NCI-H2029 treated with DMSO at 0.1 percent for 48 hours (cell line): ENCODE measurements around the gene FLVCR1.
"Not testable (repeated sequence)": the region's sequence is repeated elsewhere in the genome, so short reads cannot be mapped to it uniquely, and the experiment has no call there.

Source experiments
- DNase-seq: peaks from one replicate; lab custom pipeline; 2025; lab: John Stamatoyannopoulos, UW

FLVCR1 gene

DNA sequence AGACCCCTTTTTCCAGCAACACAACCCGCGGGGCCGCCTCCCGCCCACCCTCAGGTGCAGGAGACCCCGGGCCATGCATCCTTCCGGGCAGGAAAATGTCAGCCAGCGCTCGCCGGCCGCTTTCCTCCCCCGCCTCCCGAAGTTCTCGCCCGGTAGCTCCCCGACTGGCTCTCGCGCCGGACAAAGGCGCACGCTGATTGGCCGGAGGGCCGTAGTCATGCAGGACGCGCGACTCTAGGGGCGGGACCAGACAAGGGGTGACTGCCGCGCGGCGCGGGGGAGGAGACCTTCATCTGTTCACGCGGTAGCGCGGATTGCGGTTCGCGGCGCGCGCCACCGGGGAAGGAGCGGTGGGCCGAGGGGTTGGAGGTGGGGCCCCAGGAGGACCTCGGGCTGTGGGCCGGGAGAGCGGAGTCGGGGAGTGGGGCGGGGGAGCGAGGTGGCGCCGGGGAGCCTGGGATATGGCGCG lies at the start of gene FLVCR1:
Gene FLVCR1 (plus strand): TSS at position 284 of the 469 bp plus-strand sequence. CDS start 178 bp downstream, at position 462.
- DNase-seq = peak; percentile 46

GRCh38 chr1:212814537-212815334 lies 43.3 kb upstream of the FLVCR1 start:
- no peak for DNase-seq

DNA sequence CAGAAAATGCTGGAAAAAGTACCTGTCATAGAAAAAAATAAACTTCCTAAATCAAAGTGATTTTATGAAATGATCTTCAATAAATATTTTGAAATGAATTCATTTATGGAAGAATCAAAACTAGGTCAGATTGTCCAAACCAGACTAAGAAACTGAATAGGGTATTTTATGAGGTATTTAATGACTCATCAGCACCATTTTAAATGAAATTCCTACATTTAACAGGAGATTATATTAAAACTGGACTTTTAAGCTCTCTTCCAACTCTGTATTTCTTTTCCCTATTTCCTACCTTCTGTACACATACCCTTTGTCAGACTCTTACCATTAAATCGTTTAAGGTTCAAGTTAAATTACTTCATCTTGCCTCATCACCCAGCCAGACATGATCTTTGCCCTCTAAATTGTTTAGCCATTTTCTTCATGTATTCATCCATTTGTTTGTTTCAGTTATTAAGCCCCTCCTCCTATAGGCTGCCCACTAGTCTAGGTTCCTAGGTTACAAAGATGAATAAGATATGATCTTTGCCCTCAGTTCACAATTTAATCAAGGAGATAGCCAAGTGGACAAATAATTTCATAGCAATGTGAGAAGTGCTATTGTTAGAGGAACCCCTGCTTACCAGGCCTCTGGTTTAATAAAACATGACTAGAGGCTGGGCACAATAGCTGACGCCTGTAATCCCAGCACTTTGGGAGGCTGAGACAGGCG lies 41.4 kb upstream of the FLVCR1 start:
- DNase-seq = no peak

- no peak for DNase-seq
Observed at GRCh38 chr1:212819726-212820125, 38.3 kb upstream of the FLVCR1 start.

- DNase-seq = no peak
Observed at GRCh38 chr1:212820969-212821368, 37.1 kb upstream of the FLVCR1 start.

DNA sequence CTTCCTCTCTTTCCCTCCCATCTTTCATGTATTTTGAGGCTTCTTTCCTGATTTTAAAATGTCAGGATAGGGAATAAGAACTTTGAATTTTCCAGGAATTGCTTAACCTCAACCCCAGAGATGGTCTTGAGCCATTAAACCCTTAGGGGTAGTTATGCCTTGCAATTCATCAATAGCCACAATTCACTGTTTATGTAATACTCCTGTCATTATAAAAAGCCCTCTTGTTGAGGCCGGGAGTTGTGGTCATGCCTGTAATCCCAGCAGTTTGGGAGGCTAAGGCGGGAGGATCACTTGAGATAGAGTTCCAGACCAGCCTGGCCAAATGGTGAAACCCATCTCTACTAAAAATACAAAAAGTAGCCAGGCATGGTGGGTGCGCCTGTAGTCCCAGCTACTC lies 35.1 kb upstream of the FLVCR1 start:
- no peak for DNase-seq

GRCh38 chr1:212824201-212824600 lies 33.9 kb upstream of the FLVCR1 start:
- DNase-seq = no peak

- DNase-seq = no peak
Observed at GRCh38 chr1:212825798-212826452, 32.1 kb upstream of the FLVCR1 start.

DNA sequence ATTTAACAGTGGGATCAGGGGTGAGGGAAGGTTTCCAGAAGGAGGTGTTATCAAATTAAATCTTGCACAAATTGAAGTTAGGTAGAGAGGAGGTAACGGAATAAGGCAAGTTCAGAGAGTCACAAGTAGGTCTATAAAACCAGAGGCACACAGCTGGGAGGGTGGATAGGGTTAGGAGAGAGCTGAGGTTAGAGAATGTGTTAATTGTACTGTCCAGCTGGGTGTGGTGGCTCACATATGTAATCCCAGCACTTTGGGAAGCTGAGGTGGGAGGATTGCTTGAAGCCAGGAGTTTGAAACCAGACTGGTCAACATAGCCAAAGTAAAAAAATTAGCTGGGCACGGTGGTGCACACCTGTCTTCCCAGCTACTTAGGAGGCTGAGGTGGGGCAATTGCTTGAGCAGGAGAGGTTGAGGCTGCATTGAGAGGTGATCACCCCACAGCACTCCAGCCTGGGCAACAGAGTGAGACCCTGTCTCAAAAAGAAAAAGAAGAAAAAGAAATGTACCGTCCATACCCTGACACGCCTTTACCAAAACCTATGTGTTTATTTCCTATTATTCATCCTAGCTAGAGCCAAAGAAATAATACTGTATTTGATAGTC lies 30.8 kb upstream of the FLVCR1 start:
- no peak for DNase-seq

DNA sequence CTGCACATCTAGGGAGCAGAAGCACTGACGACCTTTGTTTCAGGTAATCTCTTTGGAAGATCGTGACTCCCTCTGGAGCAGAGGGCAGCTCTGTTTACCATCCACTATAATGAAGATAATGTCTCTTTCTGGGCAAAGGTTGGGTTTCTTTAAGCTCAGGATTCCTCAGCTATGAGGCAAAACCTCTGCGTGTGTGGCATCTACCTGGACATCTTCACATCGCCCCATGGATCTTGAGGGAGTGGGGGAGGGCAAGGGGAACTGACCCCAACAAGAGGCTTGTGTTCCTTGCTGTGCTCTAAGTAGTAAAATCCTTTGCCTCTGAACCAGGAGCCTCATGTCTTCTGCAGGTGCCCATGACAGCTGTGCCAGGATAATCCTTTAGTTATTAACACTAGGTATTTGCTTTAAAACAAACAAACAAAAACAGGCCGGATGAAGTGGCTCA lies 30.2 kb upstream of the FLVCR1 start:
- DNase-seq = no peak

- DNase-seq = no peak
Observed at GRCh38 chr1:212828395-212828794, 29.7 kb upstream of the FLVCR1 start.

DNA sequence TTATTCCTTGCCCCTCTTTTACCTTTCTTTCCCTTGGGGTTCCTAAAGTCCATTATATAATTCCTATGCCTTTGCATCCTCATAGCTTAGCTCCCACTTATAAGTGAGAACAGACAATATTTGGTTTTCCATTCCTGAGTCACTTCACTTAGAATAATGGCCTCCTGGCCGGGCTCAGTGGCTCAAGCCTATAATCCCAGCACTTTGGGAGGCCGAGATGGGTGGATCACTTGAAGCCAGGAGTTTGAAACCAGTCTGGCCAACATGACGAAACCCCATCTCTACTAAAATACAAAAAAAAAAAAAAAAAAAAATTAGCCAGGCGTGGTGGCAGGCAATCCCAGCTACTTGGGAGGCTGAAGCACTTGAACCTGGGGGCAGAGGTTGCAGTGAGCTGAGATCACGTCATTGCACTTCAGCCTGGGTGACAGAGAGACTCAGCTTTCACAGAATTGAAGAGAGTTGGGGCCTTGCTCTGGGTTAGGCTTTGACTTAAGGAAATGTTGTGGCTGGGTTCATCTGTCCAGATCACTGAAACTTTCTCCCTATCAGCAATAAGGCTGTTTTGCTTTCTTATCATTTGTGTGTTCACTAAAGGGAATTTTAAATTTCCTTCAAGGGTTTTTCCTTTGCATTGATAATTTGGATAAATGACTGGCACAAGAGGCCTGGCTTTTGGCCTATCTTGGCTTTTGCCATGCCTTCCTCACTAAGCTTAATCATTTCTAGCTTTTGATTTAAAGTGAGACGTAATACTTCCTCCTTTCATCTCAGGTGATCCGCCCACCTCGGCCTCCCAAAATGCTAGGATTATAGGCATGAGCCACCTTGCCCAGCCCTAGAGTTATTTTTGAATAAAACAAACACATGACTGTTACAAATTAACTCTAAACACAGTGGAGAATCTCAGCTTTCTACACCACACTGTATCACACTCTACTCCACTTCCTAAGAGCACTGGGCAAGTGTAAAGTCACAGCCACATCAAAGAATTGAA lies 24.6 kb upstream of the FLVCR1 start:
- not testable (repeated sequence) for DNase-seq

- DNase-seq = no peak
Observed at GRCh38 chr1:212838145-212838544, 19.9 kb upstream of the FLVCR1 start.

DNA sequence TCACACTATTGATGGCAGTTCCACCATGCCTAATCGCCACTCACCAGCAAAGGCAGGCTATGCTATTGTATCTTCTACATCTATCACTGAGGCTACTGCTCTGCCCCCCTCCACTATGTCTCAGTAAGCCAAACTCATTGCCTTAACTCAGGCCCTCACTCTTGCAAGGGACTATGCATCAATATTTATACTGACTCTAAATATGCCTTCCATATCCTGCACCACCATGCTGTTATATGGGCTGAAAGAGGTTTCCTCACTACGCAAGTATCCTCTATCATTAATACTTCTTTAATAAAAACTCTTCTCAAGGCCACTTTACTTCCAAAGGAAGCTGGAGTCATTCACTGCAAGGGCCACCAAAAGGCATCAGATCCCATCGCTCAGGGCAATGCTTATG lies 13.6 kb upstream of the FLVCR1 start:
- not testable (repeated sequence) for DNase-seq

DNA sequence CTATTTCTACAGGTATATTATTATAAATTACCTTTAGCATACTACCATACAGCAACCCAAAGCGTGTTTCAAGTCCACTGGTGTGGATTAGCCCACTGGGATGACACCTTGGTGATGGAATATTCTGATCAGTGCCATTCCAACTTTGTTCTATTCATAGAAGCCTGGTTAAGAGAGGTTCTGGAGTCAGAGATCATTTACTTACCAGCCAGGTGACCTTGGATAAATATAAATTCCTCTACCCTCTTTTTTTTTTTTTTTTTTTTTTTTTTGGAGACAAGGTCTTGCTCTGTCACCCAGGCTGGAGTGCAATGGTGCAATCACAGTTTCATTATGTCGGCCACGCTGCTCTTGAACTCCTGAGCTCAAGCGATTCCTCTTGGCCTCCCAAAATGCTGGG lies 10.5 kb upstream of the FLVCR1 start, which contains the start of gene SPATA45:
Gene SPATA45 (minus strand): TSS at position 101 of the 400 bp plus-strand sequence. CDS start 11,500 bp downstream, outside the sequence.
- DNase-seq = no peak

GRCh38 chr1:212852105-212852688 lies 5.9 kb upstream of the FLVCR1 start:
- no peak for DNase-seq

DNA sequence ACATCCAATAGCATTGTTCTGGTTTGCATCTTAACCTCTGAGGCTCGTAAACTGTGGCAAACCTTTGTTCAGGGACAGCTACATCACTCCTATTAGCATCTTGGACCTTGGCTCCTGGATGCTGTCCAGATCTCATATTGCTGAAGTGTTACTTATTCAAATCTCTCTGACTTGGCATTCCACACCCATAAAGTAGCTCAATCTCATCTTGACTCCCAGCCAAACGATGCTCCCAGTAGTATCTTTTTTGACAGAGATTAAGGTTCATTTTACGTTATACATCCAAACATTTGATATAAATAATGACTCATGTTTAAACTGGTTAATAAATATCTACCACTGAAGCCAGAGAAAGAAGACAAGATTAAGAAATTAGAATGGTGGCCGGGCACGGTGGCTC lies 4.4 kb upstream of the FLVCR1 start:
- DNase-seq = no peak

DNA sequence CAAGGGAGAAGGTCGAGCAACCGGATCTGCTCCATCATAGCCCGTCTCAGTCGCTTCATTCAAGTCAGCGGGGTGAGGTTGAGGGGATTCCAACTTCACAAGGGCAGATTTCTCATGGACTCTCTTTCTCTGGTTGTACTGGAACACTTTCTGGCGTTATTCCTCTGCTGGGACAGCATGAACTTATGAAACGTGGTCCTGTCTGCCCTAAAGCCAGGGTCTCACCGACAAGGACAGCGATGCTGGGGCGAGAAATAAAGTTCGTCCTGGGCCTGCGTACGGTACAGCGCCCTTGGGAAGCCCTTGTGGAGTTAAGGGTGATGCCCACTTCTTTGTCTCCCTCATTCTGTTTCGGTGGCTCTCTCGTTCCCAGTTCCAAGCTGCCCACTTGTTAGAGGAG lies 1.3 kb upstream of the FLVCR1 start:
- no peak for DNase-seq

DNA sequence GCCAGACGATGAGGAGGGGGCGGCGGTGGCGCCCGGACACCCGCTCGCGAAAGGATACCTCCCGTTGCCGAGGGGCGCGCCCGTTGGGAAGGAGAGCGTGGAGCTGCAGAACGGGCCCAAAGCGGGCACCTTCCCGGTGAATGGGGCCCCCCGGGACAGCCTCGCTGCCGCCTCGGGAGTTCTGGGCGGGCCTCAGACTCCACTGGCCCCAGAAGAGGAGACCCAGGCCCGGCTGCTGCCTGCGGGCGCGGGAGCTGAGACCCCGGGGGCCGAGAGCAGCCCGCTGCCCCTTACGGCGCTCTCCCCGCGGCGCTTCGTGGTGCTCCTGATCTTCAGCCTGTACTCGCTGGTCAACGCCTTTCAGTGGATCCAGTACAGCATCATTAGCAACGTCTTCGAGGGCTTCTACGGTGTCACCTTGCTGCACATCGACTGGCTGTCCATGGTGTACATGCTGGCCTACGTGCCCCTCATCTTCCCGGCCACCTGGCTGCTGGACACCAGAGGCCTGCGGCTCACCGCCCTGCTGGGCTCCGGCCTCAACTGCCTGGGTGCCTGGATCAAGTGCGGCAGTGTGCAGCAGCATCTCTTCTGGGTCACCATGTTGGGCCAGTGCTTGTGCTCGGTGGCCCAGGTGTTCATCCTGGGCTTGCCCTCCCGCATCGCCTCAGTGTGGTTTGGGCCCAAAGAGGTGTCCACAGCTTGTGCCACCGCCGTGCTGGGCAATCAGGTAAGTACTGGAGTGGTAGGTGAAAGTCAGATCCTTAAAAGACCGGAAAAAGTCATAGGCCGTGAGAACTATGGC lies 588 bp downstream of the FLVCR1 start:
- DNase-seq = no peak
